GM23248 (cell line): ENCODE measurements around the gene SEMA6D.

Source experiments
- EZH2 ChIP-seq: fragments of 200-600 bp; sonication (generic); IDR thresholded peaks from 2 replicates; pipeline ENCODE4 v1.6.1; 2018; ENCODE audit warnings: antibody characterized with exemption, mild to moderate bottlenecking; ENCODE audit not compliant: insufficient read depth, poor library complexity, severe bottlenecking
- EZH2phosphoT487 ChIP-seq: fragments of 200-600 bp; sonication (generic); IDR thresholded peaks from 2 replicates; pipeline ENCODE4 v1.6.1; 2018; ENCODE audit warnings: antibody characterized with exemption, moderate library complexity, mild to moderate bottlenecking, low read depth; ENCODE audit not compliant: insufficient read depth

DNA sequence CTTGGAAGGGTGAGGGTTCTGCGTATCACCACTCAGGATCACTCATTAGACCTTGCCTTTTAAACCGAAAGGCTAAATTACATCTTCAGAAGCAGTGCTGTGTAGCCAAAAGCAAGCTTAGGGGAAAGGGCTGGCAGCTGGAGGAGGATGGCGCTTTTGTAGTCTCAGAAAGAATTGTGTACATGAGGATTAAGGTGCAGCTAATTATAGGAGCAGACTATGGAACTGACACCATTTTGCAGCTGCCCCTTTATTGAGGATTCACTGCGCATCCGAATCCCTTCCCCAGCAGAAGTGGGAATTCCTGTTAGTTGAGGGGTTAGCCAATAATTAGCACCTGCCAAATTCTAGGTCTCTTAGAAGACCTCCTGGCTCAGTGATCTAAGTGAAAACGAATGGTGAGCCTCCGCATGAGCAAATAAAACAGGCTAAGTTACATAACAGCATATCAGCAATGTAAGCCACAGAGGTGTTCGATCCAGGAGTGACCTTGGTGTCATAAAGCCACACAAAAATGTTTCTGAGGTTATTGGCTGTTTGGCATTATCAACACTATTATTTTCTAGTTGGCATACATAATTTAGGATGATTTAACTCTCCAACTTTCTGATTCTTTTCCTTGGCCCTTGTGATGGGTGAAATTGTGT is 42.6 kb upstream of the SEMA6D start:
- TF ChIP-seq EZH2 = no peak
- no peak for TF ChIP-seq EZH2phosphoT487
